ENCODE measurements around the gene PHF19.

- TF ChIP-seq POLR2AphosphoS5 (IDR thresholded peaks at IDR 0.05; ENCODE audit: borderline replicate concordance, low read depth, low read length) (no peak; the same call in 1 of the 2 replicates), EZH2 (IDR thresholded peaks at IDR 0.05) (no peak), FOXP2 (optimal IDR thresholded peaks at IDR 0.05; ENCODE audit: control extremely low read depth, extremely low read length, insufficient read depth) (no peak)
These were observed 467 bp upstream of the PHF19 start for GRCh38 chr9:120877276-120878034.
